Choroid plexus epithelial cell (primary cell): ENCODE data around the gene MED15.

Source experiments
- DNase-seq: peaks from one replicate; pipeline ENCODE4 v3.0.0-alpha.2; 2010; ENCODE audit warnings: low read depth
- H3K4me3 ChIP-seq: 2 replicates; pipeline ENCODE4 v1.5.1; 2011; ENCODE audit warnings: low read depth, mild to moderate bottlenecking, control low read depth, low read length, moderate library complexity
- CTCF ChIP-seq: conservative IDR thresholded peaks from 2 replicates; pipeline ENCODE4 v1.5.1; 2011; ENCODE audit warnings: low read depth, mild to moderate bottlenecking, control low read depth, inconsistent platforms, low read length, moderate library complexity

The MED15 gene

GRCh38 chr22:20550851-20551744 is 43.7 kb downstream of the MED15 start:
- peak; percentile 78 for DNase-seq
- no peak for TF ChIP-seq CTCF
- H3K4me3 ChIP-seq = no peak overlapping the region

GRCh38 chr22:20551805-20552442 is 44.5 kb downstream of the MED15 start:
- no peak overlapping the region for H3K4me3 ChIP-seq
- DNase-seq = peak; percentile 55

GRCh38 chr22:20552443-20553401 is 45.3 kb downstream of the MED15 start:
- DNase-seq = peak; percentile 89
- no peak overlapping the region for H3K4me3 ChIP-seq
- TF ChIP-seq CTCF = no peak

More at GRCh38 chr22:20551805-20552442, 44.5 kb downstream of the MED15 start:
- peak; percentile 53 for TF ChIP-seq CTCF

- no peak for DNase-seq
- no peak overlapping the region for H3K4me3 ChIP-seq
- TF ChIP-seq CTCF = no peak
Observed at GRCh38 chr22:20553947-20554741, 46.7 kb downstream of the MED15 start.

GRCh38 chr22:20554824-20555223 is 47.4 kb downstream of the MED15 start:
- no peak overlapping the region for H3K4me3 ChIP-seq
- TF ChIP-seq CTCF = no peak
- DNase-seq = no peak

- DNase-seq = no peak
- H3K4me3 ChIP-seq = no peak overlapping the region
- TF ChIP-seq CTCF = no peak
Observed at GRCh38 chr22:20558534-20558933, 51.1 kb downstream of the MED15 start.
